ENCODE results near the gene SIPA1L2.

The SIPA1L2 gene

GRCh38 chr1:232589812-232590743 is 39.9 kb downstream of the SIPA1L2 start:
- DNase-seq: peak; percentile 71

GRCh38 chr1:232589111-232589811 is 40.7 kb downstream of the SIPA1L2 start:
- peak; percentile 59 for DNase-seq

- no peak for DNase-seq
Observed at GRCh38 chr1:232587141-232588008, 42.6 kb downstream of the SIPA1L2 start.

- no peak for DNase-seq
Observed at GRCh38 chr1:232586679-232587078, 43.3 kb downstream of the SIPA1L2 start.

GRCh38 chr1:232585486-232585885 is 44.4 kb downstream of the SIPA1L2 start:
- DNase-seq: no peak

- DNase-seq: no peak
Observed at GRCh38 chr1:232581932-232582331, 48.0 kb downstream of the SIPA1L2 start.
